IgD-negative memory B cell (primary cell): Measurements from ENCODE around the gene DYRK4. TPM values are rescaled to one million over a fixed set of nuclear protein-coding genes. Genes with fewer than 3 reads are reported as not detected.
"Not testable (repeated sequence)": the region's sequence is repeated elsewhere in the genome, so short reads cannot be mapped to it uniquely, and the experiment has no call there.

Source experiments
- H3K27ac Mint-ChIP-seq, 3 donors: one replicate each; pipeline ENCODE4 v1.8.0; 2020 to 2022; ENCODE audit warnings: mild to moderate bottlenecking in 3 of 3, mixed read lengths in 3 of 3, moderate library complexity in 1 of 3
- H3K27me3 Mint-ChIP-seq: one replicate; pipeline ENCODE4 v1.8.0; 2021; ENCODE audit warnings: mixed read lengths
- H3K36me3 Mint-ChIP-seq: one replicate; pipeline ENCODE4 v1.8.0; 2020; ENCODE audit warnings: mild to moderate bottlenecking, mixed read lengths
- H3K4me1 Mint-ChIP-seq, 3 donors: one replicate each; pipeline ENCODE4 v1.8.0; 2020 to 2022; ENCODE audit warnings: mixed read lengths in 3 of 3, mild to moderate bottlenecking in 1 of 3
- H3K4me3 Mint-ChIP-seq, 4 donors: one replicate each; pipeline ENCODE4 v1.8.0; 2020 to 2022; ENCODE audit warnings: mild to moderate bottlenecking in 4 of 4, mixed read lengths in 4 of 4, moderate library complexity in 3 of 4
- H3K9me3 Mint-ChIP-seq, 3 donors: one replicate each; pipeline ENCODE4 v1.8.0; 2020 to 2021; ENCODE audit warnings: mixed read lengths in 3 of 3, mild to moderate bottlenecking in 1 of 3
- polyA plus RNA-seq: library from polyadenylated mRNA; unstranded; fragments of 300-500 nt; fragmentation: Illumina TruSeq; gene quantifications from one replicate; pipeline ENCODE4 v1.2.3, GENCODE V29; 2021

The DYRK4 gene, protein sequence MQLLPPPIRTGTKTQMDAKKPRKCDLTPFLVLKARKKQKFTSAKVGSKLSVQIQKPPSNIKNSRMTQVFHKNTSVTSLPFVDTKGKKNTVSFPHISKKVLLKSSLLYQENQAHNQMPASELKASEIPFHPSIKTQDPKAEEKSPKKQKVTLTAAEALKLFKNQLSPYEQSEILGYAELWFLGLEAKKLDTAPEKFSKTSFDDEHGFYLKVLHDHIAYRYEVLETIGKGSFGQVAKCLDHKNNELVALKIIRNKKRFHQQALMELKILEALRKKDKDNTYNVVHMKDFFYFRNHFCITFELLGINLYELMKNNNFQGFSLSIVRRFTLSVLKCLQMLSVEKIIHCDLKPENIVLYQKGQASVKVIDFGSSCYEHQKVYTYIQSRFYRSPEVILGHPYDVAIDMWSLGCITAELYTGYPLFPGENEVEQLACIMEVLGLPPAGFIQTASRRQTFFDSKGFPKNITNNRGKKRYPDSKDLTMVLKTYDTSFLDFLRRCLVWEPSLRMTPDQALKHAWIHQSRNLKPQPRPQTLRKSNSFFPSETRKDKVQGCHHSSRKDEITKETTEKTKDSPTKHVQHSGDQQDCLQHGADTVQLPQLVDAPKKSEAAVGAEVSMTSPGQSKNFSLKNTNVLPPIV
- 41.7 TPM for polyA plus RNA-seq

DNA sequence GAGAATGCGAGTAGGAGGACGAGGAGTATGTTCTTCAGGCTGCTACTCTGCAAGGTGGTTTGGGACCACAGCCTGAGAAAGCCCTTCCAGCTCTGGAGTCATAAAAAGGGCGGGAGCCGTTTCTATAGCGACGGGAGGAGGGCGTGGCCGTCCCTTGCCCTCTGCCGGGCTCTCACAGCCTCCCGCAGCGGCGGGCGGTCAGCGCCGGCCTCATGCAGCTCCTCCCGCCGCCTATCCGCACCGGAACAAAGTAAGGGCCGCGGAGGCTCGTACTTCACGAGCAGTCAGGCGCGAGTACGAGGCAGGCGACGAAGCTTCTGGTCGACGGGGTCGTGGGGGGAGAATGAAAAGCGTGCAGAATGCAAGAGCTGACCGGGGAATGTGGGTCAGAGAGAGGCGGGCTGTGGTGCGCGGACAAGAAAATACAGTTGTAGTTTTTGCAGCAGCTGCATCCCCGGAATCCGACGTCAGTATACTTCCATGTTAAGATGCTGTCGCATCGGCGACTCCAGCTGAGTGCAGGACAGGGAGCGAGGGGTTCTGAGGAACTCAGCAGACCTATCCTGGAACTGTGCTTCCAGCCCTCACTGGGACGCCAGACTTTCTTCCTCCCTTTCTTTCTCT is at the start of gene DYRK4:
TSS of gene DYRK4 (plus strand) at position 175 of the 624 bp plus-strand sequence. CDS start at position 213, 38 bp downstream.
- H3K27me3 Mint-ChIP-seq, result peaks cover 2% of the 10 kb centered on the region
- no peaks in the 10 kb centered on the region for H3K9me3 Mint-ChIP-seq
- H3K4me3 Mint-ChIP-seq, result peak within 1 kb of the TSS; percentile 22 to 80 (median 44)
- H3K36me3 Mint-ChIP-seq, result peaks cover 2% of the 10 kb centered on the region
- no peak within 1 kb of the TSS for H3K27ac Mint-ChIP-seq
- H3K4me1 Mint-ChIP-seq, result peaks cover 21 to 27% (median 22%) of the 10 kb centered on the region in 3 donors

DNA sequence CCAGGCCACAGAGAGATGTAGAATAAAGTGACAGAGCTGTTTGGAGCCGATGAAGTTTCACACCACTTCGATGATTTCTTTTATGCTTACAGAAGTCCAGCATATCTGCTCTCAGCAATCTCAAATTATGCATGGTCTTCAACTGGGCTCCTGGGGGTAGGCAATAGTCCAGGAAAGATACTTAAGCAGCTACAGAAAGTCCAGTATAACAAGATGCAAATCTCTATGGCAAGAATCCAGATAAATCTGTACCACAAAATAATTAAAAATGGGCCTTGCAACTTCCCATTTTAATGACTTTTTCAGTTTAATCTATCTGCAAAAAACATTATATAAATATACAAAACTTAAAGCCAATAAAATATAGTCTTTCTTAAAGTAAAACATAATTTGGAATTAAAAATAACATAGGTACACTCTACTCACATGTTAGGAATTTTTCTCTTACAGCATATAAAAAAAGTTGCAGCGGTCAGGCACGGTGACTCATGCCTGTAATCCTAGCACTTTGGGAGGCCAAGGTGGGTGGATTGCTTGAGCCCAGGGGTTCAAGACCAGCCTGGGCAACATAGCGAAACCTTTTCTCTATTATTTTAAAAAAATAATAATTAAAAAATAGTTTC is 43.8 kb upstream of the DYRK4 start:
- no peaks in the 10 kb centered on the region for H3K4me1 Mint-ChIP-seq
- H3K36me3 Mint-ChIP-seq, result peaks cover 6% of the 10 kb centered on the region
- H3K27me3 Mint-ChIP-seq, result no peaks in the 10 kb centered on the region
- no peak overlapping the region for H3K4me3 Mint-ChIP-seq
- no peak overlapping the region for H3K27ac Mint-ChIP-seq
- no peaks in the 10 kb centered on the region for H3K9me3 Mint-ChIP-seq

DNA sequence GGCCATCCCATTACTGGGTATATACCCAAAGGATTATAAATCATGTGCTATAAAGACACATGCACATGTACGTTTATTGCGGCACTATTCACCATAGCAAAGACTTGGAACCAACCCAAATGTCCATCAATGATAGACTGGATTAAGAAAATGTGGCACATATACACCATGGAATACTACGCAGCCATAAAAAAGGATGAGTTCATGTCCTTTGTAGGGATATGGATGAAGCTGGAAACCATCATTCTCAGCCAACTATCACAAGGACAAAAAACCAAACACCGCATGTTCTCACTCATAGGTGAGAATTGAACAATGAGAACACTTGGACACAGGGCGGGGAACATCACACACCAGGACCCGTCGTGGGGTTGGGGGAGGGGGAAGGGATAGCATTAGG is 38.6 kb upstream of the DYRK4 start:
- not testable (repeated sequence) for H3K4me1 Mint-ChIP-seq, H3K27me3 Mint-ChIP-seq, H3K9me3 Mint-ChIP-seq, H3K36me3 Mint-ChIP-seq, H3K4me3 Mint-ChIP-seq, H3K27ac Mint-ChIP-seq

DNA sequence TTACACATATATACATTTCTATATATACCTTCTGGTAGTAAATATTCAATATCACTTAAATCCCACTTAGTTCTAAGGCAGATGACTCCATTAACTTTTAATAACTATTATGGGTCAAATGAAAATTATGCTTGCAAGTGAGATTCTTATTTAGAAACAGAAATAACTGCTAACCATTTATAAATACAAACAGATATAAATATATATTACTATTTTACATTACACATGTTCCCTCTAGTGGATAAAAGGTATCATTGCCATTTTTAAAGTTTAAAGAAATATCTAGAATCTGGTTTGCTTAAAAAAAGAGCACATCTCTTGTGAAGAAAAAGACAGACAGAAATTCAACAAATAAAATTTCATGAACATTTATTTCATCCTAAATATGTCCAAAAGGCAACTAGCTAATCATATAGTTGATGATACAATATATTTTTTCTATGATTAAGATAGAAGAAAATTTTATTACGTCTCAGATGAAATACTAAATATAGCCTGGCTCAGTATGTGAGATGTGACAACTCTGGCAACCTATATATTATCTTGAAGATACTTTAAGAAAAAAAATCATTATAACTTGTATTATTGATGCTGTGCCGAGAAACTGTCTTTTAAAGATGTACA is 35.0 kb upstream of the DYRK4 start:
- Mint-ChIP-seq H3K27ac (no peak overlapping the region), H3K27me3 (no peaks in the 10 kb centered on the region), H3K4me3 (no peak overlapping the region), H3K4me1 (no peaks in the 10 kb centered on the region), H3K9me3 (no peaks in the 10 kb centered on the region), H3K36me3 (no peaks in the 10 kb centered on the region)

DNA sequence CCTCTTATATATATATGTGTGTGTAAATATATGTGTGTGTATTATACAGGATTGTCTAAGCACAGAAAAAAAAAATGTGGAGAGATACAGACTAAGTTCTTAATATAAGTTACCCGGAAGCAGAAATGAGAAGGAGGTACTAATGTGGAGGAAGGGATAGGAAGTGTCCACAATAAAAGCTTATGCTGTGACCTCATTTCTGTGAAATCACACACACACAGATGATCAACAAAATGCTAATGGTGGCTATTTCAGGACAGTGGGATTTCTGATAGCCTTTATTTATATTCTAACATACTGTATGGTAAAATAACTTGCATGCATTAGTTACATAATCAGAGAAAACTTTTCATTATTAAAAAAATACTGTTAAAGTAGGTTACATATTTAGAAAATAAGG is 31.8 kb upstream of the DYRK4 start:
- Mint-ChIP-seq H3K4me3 (no peak overlapping the region), H3K4me1 (peaks cover 4% of the 10 kb centered on the region in 3 donors), H3K9me3 (no peaks in the 10 kb centered on the region), H3K27ac (no peak overlapping the region), H3K36me3 (no peaks in the 10 kb centered on the region), H3K27me3 (no peaks in the 10 kb centered on the region)

DNA sequence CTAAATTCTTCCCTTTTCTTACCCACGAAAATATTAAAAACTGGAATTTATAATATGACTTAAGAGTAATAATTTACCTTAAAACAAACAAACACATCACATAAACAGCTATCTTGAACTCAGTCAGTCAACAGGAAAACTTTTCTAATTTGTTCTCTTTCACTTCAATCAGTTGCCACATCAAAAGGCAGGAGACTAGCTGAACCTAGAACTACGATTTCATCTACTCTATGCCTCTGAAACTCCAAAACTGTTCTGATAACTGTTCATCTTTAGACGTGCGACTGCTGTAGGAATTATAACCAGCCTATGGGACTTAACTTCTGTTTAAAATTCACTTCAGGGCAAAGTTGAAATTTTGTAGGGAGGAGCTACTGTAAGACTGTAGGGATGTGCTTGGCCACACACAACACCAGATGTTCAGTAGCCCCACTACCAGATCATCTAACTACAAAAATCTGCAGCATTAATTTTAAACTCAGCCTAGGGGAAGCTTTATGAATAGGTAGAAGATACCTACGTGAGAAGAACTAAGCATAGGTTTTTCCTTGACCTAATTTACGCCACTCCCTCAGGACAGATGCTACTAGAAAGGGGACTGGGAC is 30.9 kb upstream of the DYRK4 start:
- Mint-ChIP-seq H3K4me3 (no peak overlapping the region), H3K4me1 (peaks cover 7 to 11% (median 9%) of the 10 kb centered on the region in 3 donors), H3K27me3 (no peaks in the 10 kb centered on the region), H3K9me3 (no peaks in the 10 kb centered on the region), H3K36me3 (no peaks in the 10 kb centered on the region), H3K27ac (no peak overlapping the region)

DNA sequence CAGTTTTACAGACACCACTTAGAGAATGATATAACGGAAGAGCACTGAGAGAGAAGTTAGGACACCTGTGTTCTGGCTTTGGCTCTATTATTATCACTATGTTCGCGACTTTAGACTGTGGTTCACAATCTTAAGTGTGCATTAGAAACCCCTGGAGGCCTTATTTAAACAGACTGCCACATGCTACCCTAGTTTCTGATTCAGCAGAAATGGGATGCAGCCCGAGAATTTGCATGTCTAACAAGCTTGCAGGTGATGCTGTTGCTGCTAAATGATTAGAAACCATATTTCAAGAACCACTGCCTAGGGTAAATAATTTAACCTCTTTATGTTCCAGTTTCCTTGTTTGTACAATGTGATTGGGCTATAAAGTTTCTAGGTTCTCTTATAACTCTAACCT is 26.9 kb upstream of the DYRK4 start:
- peak overlapping the region in 1 of 4 donors; percentile 55 for H3K4me3 Mint-ChIP-seq
- H3K36me3 Mint-ChIP-seq, result no peaks in the 10 kb centered on the region
- H3K4me1 Mint-ChIP-seq, result peaks cover 24 to 35% (median 34%) of the 10 kb centered on the region in 3 donors
- peak overlapping the region in 2 of 3 donors; percentile 13 to 81 for H3K27ac Mint-ChIP-seq
- no peaks in the 10 kb centered on the region for H3K27me3 Mint-ChIP-seq
- H3K9me3 Mint-ChIP-seq, result no peaks in the 10 kb centered on the region

DNA sequence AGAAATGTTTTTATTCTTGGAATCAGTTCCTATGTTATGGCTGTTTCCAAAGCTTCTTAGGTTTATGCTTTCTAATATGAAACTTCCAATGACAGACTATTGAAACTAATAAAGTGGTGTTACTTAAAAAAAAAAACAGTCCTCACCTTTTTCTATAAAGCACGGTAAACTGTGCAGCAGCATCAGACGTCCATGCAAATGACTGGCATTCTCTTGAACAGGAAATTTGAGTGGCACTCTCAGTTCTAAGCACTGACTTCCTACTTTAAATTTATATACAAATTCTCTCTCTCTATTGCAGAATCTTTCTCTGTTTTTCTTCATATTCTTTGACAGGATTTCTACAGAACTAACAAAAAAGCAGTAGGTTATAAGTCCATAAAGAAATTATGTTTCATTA is 26.1 kb upstream of the DYRK4 start:
- Mint-ChIP-seq H3K4me3 (peak overlapping the region in 2 of 4 donors; percentile 60 to 97), H3K36me3 (no peaks in the 10 kb centered on the region)

DNA sequence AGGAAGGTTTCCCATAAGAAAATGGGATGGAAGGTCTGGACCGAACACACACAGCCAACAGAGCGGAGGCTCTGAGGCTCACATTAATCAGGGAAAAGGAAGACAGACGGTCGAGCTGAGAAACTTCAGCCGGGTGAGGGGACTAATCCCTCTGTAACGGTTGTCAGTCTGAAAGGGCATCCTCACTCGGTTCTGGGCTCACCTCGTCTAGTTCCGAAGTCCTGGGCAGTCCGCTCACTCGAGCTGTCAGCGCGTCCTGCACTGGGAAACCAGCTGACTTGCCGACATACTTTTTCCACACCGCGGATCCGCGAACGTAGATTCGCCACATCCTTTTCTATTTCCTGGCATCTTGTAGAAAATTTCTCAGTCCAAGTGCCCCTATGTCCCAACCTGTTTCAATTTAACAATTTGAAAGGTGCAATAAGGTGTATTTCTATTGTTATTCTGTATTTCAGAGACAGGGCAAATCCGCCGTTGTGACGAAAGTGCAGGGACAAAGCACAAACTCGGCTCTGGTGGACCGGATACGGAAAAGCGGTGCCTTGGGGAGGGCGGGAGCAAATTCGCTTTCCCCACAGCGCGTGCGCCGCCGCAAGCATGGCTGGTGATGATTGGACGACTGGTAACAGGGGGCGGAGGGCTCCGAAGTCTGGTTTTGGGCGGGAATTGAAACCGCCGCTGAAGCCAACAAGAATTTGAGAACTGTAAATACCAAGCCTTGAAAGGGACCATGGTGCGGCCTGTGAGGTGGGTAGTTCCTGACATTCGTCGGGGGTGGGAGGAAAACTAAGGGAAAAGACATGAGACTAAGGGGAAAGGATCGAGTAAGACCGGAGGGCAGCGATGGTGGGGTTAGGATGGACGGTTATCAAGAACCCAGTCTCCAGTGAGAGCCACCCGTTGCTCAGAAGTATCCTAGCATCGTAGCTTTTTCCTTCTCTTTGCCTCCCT is 23.5 kb upstream of the DYRK4 start, which contains the start of gene RAD51AP1:
TSS of gene RAD51AP1 (plus strand) at position 684 of the 954 bp plus-strand sequence. CDS start at position 734, 50 bp downstream.
- Mint-ChIP-seq H3K27ac (peak within 1 kb of the TSS; percentile 99 to 100 (median 99)), H3K4me1 (peaks cover 24 to 35% (median 34%) of the 10 kb centered on the region in 3 donors), H3K4me3 (peak within 1 kb of the TSS; percentile 90 to 98 (median 98)), H3K36me3 (no peaks in the 10 kb centered on the region), H3K9me3 (no peaks in the 10 kb centered on the region), H3K27me3 (no peaks in the 10 kb centered on the region)

More for the DNA sequence above, 26.1 kb upstream of the DYRK4 start:
- Mint-ChIP-seq H3K27me3 (no peaks in the 10 kb centered on the region), H3K9me3 (no peaks in the 10 kb centered on the region), H3K27ac (peak overlapping the region in 2 of 3 donors; percentile 31 to 99), H3K4me1 (peaks cover 24 to 35% (median 34%) of the 10 kb centered on the region in 3 donors)

DNA sequence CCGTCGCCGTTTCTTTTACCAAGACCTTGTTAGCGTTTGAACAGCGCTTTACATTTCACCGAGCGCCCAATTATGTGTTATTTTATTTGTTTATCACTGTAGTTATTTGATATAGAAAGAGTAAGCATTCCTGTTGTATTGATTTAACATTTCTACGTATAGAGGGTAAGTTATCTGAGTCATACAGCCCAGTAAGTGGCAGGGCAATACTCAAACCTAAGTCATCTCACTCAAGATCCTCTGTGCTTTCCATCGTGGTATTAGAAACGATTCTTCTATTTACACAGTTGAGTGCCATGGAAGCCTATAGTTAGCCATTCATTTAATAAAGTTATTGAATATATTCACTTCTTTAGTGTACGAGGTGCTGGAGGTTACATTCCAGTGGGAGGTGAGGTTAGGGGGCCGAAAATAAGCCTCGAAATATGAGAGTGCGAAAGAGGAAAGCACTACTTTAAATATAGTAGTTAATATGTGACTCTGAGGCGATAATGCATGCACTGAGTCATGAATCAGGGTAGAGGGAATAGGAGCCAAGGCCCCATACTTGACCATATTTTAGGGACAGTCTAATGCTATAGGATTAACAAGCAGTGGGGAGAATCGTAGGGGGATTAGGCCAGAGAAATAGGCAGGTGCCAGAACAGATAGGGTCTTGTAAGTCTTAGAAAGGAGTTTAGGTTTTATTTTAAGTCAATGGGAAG is 22.7 kb upstream of the DYRK4 start:
- H3K36me3 Mint-ChIP-seq, result no peaks in the 10 kb centered on the region
- H3K4me1 Mint-ChIP-seq, result peaks cover 24 to 35% (median 34%) of the 10 kb centered on the region in 3 donors
- H3K9me3 Mint-ChIP-seq, result no peaks in the 10 kb centered on the region
- peak overlapping the region; percentile 90 to 98 (median 98) for H3K4me3 Mint-ChIP-seq
- H3K27ac Mint-ChIP-seq, result peak overlapping the region in 2 of 3 donors; percentile 99 to 100
- H3K27me3 Mint-ChIP-seq, result no peaks in the 10 kb centered on the region

DNA sequence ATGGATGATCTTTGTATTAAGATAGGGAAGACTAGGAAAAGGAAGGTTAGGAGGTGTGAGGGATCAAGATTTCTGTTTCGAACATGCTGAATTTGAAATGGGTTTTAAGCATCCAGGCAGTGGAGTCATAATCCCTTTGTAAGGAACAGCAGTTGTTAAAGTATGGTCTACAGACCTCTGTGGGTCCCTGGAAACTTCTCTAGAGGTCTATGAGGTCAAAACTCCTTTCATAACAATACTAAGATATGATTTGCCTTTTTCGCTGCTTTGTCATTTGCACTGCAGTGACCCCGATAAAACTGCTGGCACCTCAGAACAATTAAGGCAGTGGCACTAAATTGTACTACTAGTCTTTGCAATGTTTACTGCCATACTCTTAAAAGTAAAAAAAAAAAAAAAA is 21.8 kb upstream of the DYRK4 start:
- Mint-ChIP-seq H3K9me3 (no peaks in the 10 kb centered on the region), H3K27ac (peak overlapping the region in 1 of 3 donors; percentile 3)

DNA sequence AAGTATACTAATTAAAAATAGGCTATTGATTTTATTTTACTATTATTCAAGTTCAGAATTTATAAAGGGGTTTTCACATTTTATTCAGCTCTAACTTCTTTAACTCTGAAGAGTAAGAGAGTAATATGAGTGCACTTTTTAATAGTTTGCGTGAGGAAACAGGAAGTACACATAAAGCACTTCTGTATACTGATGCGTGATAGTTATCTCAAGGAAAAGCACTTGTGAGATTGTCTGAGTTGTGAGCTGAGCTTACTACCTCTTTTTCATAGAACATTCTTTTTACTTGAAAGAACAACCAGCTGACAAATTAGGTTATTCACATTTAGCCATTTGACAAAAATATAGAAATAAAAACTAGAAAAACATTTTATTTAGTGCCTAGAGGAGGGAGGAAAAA is 21.4 kb upstream of the DYRK4 start:
- H3K27ac Mint-ChIP-seq, result no peak overlapping the region
- no peaks in the 10 kb centered on the region for H3K27me3 Mint-ChIP-seq
- H3K36me3 Mint-ChIP-seq, result no peaks in the 10 kb centered on the region
- H3K4me3 Mint-ChIP-seq, result no peak overlapping the region
- no peaks in the 10 kb centered on the region for H3K9me3 Mint-ChIP-seq
- H3K4me1 Mint-ChIP-seq, result peaks cover 25 to 37% (median 33%) of the 10 kb centered on the region in 3 donors

More for the DNA sequence above, 21.8 kb upstream of the DYRK4 start:
- peak overlapping the region in 2 of 4 donors; percentile 97 to 98 for H3K4me3 Mint-ChIP-seq
- peaks cover 26 to 36% (median 34%) of the 10 kb centered on the region in 3 donors for H3K4me1 Mint-ChIP-seq
- H3K36me3 Mint-ChIP-seq, result no peaks in the 10 kb centered on the region
- H3K27me3 Mint-ChIP-seq, result no peaks in the 10 kb centered on the region

DNA sequence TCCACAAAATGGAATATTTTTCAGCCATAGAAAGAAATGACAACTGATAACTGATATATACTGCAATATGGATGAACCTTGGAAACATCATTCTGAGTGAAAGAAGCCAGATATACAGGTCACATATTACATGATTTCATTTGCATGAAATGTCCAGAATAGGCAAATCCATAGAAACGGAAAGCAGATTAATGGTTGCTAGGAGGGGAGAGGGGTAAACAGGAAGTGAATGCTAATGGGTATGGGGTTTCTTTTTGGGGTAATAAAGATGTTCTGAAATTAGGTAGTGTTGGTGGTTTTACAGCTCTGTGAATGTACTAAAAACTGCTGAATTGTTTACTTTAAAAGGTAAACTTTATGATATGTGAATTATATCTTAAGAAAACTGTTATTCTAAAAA is 16.8 kb upstream of the DYRK4 start:
- H3K36me3 Mint-ChIP-seq, result no peaks in the 10 kb centered on the region
- H3K9me3 Mint-ChIP-seq, result no peaks in the 10 kb centered on the region
- peak overlapping the region in 2 of 4 donors; percentile 0 to 54 for H3K4me3 Mint-ChIP-seq
- no peaks in the 10 kb centered on the region for H3K27me3 Mint-ChIP-seq
- peaks cover 6 to 13% (median 11%) of the 10 kb centered on the region in 3 donors for H3K4me1 Mint-ChIP-seq
- peak overlapping the region in 2 of 3 donors; percentile 2 to 75 for H3K27ac Mint-ChIP-seq
